Caco-2 (cell line): ENCODE measurements around the gene EFHC1. TPM values are rescaled to one million over a fixed set of nuclear protein-coding genes. Genes with fewer than 3 reads are reported as not detected.

Experiments
- BruUV-seq: library from RNA; stranded (reverse); fragments of 400-500 nt; replicated peaks from 2 replicates; lab custom pipeline; 2021; lab: Mats Ljungman, UMichigan
- CTCF ChIA-PET: fragments of 300-600 bp; sonication (Branson Sonifier 250); formaldehyde crosslinking; loops from one replicate; lab custom pipeline; 2022; ENCODE audit warnings: antibody characterized with exemption; lab: Charles Lee
- POLR2A ChIA-PET: fragments of 300-600 bp; sonication (Branson Sonifier 250); formaldehyde crosslinking; loops from one replicate; lab custom pipeline; 2022; ENCODE audit warnings: antibody characterized with exemption; lab: Charles Lee
- DNase-seq, 2 experiments: peaks; one replicate each; pipeline versions ENCODE4 v3.0.0 to v3.0.0-alpha.2; 2020 to 2022
- H3K27me3 ChIP-seq: replicated peaks from 2 replicates; pipeline ENCODE4 v1.6.0; 2011; ENCODE audit warnings: low read length; ENCODE audit not compliant: control insufficient read depth, insufficient read depth
- H3K36me3 ChIP-seq: 2 replicates; pipeline ENCODE4 v1.5.1; 2011; ENCODE audit warnings: low read length; ENCODE audit not compliant: control insufficient read depth, insufficient read depth
- H3K4me1 ChIP-seq: fragments of 250-450 bp; sonication (Bioruptor Pico); 2 replicates; pipeline ENCODE4 v1.5.1; 2020; ENCODE audit warnings: mild to moderate bottlenecking
- H3K4me3 ChIP-seq: 2 replicates; pipeline ENCODE4 v1.5.1; 2011; ENCODE audit warnings: low read depth, mild to moderate bottlenecking, control low read depth, low read length
- H3K9me3 ChIP-seq: fragments of 250-450 bp; sonication (Bioruptor Pico); 2 replicates; pipeline ENCODE4 v1.5.1; 2020; ENCODE audit warnings: mild to moderate bottlenecking, moderate library complexity
- H3K27ac Mint-ChIP-seq: one replicate; pipeline ENCODE4 v1.8.0; 2022; ENCODE audit warnings: mixed read lengths; ENCODE audit not compliant: unreplicated experiment
- H3K27me3 Mint-ChIP-seq: one replicate; pipeline ENCODE4 v1.8.0; 2022; ENCODE audit warnings: mixed read lengths; ENCODE audit not compliant: insufficient read depth, unreplicated experiment
- H3K36me3 Mint-ChIP-seq: one replicate; pipeline ENCODE4 v1.8.0; 2022; ENCODE audit warnings: mild to moderate bottlenecking, mixed read lengths; ENCODE audit not compliant: insufficient read depth, unreplicated experiment
- H3K4me1 Mint-ChIP-seq: one replicate; pipeline ENCODE4 v1.8.0; 2022; ENCODE audit warnings: low read depth, mixed read lengths; ENCODE audit not compliant: unreplicated experiment
- H3K4me3 Mint-ChIP-seq: one replicate; pipeline ENCODE4 v1.8.0; 2022; ENCODE audit warnings: mild to moderate bottlenecking, moderate library complexity, mixed read lengths; ENCODE audit not compliant: unreplicated experiment
- H3K9me3 Mint-ChIP-seq: one replicate; pipeline ENCODE4 v1.8.0; 2022; ENCODE audit warnings: mixed read lengths; ENCODE audit not compliant: unreplicated experiment
- CTCF ChIP-seq, 2 experiments: fragments of 200-600 bp in 1 of 2; IDR thresholded peaks; 1 replicate in 1 of 2; 2 replicates in 1 of 2; pipeline versions ENCODE4 v1.5.1 to v1.8.0; 2011 to 2022; ENCODE audit warnings: antibody characterized with exemption in 1 of 2, control low read depth in 1 of 2, inconsistent platforms in 1 of 2, low read depth in 1 of 2, low read length in 1 of 2, mild to moderate bottlenecking in 1 of 2, moderate library complexity in 1 of 2; ENCODE audit not compliant: insufficient read depth in 1 of 2, severe bottlenecking in 1 of 2, unreplicated experiment in 1 of 2
- intact Hi-C: fragments of 100-400 bp; cut with micrococcal nuclease; formaldehyde crosslinking; loops from one replicate; pipeline ENCODE4 v1.10.0; 2022; ENCODE audit not compliant: unreplicated experiment
- total RNA-seq: library from RNA; stranded (reverse); gene quantifications from 2 replicates; pipeline ENCODE4 v1.2.3, GENCODE V29; 2022

Gene EFHC1
- total RNA-seq, 1 experiment from 2014 or later = 14.6 TPM

- H3K36me3 ChIP-seq = no peaks in the 10 kb centered on the region
- no peak for DNase-seq
- Mint-ChIP-seq H3K27ac (no peak overlapping the region), H3K4me1 (peaks cover 20% of the 10 kb centered on the region), H3K36me3 (no peaks in the 10 kb centered on the region), H3K27me3 (no peaks in the 10 kb centered on the region), H3K4me3 (no peak overlapping the region), H3K9me3 (no peaks in the 10 kb centered on the region)
- intact Hi-C loops = no loop called here
- H3K27me3 ChIP-seq = no peaks in the 10 kb centered on the region
- H3K4me1 ChIP-seq = peaks cover 21% of the 10 kb centered on the region
- no peak overlapping the region for H3K4me3 ChIP-seq
- H3K9me3 ChIP-seq = no peaks in the 10 kb centered on the region
- TF ChIP-seq CTCF (IDR thresholded peaks at IDR 0.05; ENCODE audit: insufficient read depth in 1 of 2, low read depth in 1 of 2, low read length in 1 of 2, severe bottlenecking in 1 of 2, unreplicated experiment in 1 of 2) = no peak
- no TSS peak for BruUV-seq
- POLR2A ChIA-PET = no interaction called here
- CTCF ChIA-PET = interaction anchor here (5.7 kb wide), 1 partner anchor 168 kb away, joined by 34 read pairs; no protein-coding TSS in a partner anchor
Measured at GRCh38 chr6:52422156-52422555, 2.0 kb downstream of the EFHC1 start.

GRCh38 chr6:52423448-52423847 lies 3.3 kb downstream of the EFHC1 start:
- H3K36me3 Mint-ChIP-seq = no peaks in the 10 kb centered on the region
- TF ChIP-seq CTCF (IDR thresholded peaks at IDR 0.05; ENCODE audit: insufficient read depth in 1 of 2, low read depth in 1 of 2, low read length in 1 of 2, severe bottlenecking in 1 of 2, unreplicated experiment in 1 of 2) = no peak
- Histone ChIP-seq H3K27me3 (no peaks in the 10 kb centered on the region), H3K9me3 (no peaks in the 10 kb centered on the region), H3K4me1 (peaks cover 15% of the 10 kb centered on the region), H3K4me3 (no peak overlapping the region), H3K36me3 (no peaks in the 10 kb centered on the region)
- peaks cover 13% of the 10 kb centered on the region for H3K4me1 Mint-ChIP-seq
- intact Hi-C loops = no loop called here
- no peaks in the 10 kb centered on the region for H3K27me3 Mint-ChIP-seq
- no peak overlapping the region for H3K4me3 Mint-ChIP-seq
- no peak overlapping the region for H3K27ac Mint-ChIP-seq
- POLR2A ChIA-PET = interaction anchor here (0.6 kb wide), 1 partner anchor 58 kb away, joined by 7 read pairs; no protein-coding TSS in a partner anchor
- no TSS peak for BruUV-seq
- CTCF ChIA-PET = no interaction called here
- H3K9me3 Mint-ChIP-seq = no peaks in the 10 kb centered on the region
- DNase-seq = no peak

GRCh38 chr6:52423971-52424381 lies 3.8 kb downstream of the EFHC1 start:
- BruUV-seq = no TSS peak
- no peaks in the 10 kb centered on the region for H3K27me3 ChIP-seq
- intact Hi-C loops = no loop called here
- Mint-ChIP-seq H3K4me1 (peaks cover 13% of the 10 kb centered on the region), H3K4me3 (no peak overlapping the region), H3K27ac (no peak overlapping the region), H3K9me3 (no peaks in the 10 kb centered on the region), H3K36me3 (no peaks in the 10 kb centered on the region), H3K27me3 (no peaks in the 10 kb centered on the region)
- no peaks in the 10 kb centered on the region for H3K36me3 ChIP-seq
- H3K4me1 ChIP-seq = peaks cover 15% of the 10 kb centered on the region
- DNase-seq = peak in 1 of 2 experiments; percentile 34
- H3K9me3 ChIP-seq = no peaks in the 10 kb centered on the region
- TF ChIP-seq CTCF (IDR thresholded peaks at IDR 0.05; ENCODE audit: insufficient read depth in 1 of 2, low read depth in 1 of 2, low read length in 1 of 2, severe bottlenecking in 1 of 2, unreplicated experiment in 1 of 2) = no peak
- no peak overlapping the region for H3K4me3 ChIP-seq
- ChIA-PET POLR2A (no interaction called here), CTCF (interaction anchor here (0.5 kb wide), 1 partner anchor 116 kb away, joined by 4 read pairs; no protein-coding TSS in a partner anchor)
